ENCODE results near the gene MAP3K2. TPM values are rescaled to one million over a fixed set of nuclear protein-coding genes. Genes with fewer than 3 reads are reported as not detected.

Gene MAP3K2
- total RNA-seq, 4 donors from 2014 or later: 84.8 to 118 (median 92.8) TPM

- TF ChIP-seq POLR2A (IDR thresholded peaks at IDR 0.05) (no peak), CTCF (IDR thresholded peaks at IDR 0.05) (no peak)
- Histone ChIP-seq H3K9me3 (no peaks in the 10 kb centered on the region), H3K27ac (no peak overlapping the region), H3K36me3 (peaks cover 9 to 22% of the 10 kb centered on the region in 2 donors), H3K4me3 (replicated peaks in 1 of 3) (no peak overlapping the region), H3K27me3 (no peaks in the 10 kb centered on the region), H3K4me1 (no peaks in the 10 kb centered on the region)
- no peak for DNase-seq
- WGBS, 2 donors: 95 to 97% methylated on average over 1 of the region's 1 CpG
- intact Hi-C loops (cut with DNase I): loop anchor here (5.0 kb wide), 1 partner anchor 92 kb away; no protein-coding TSS in a partner anchor
Observed at GRCh38 chr2:127330753-127331152, 57.0 kb downstream of the MAP3K2 start.

- H3K4me1 ChIP-seq: no peaks in the 10 kb centered on the region
- WGBS, 2 donors: 94 to 95% methylated on average over 2 of the region's 2 CpGs
- DNase-seq: no peak
- H3K9me3 ChIP-seq: no peaks in the 10 kb centered on the region
- intact Hi-C loops (cut with DNase I): loop anchor here (10.0 kb wide), 1 partner anchor 158 kb away; no protein-coding TSS in a partner anchor
- no peak overlapping the region for H3K4me3 ChIP-seq (replicated peaks in 1 of 3)
- peaks cover 16 to 44% of the 10 kb centered on the region in 2 donors for H3K36me3 ChIP-seq
- no peak overlapping the region for H3K27ac ChIP-seq
- no peak for TF ChIP-seq CTCF (IDR thresholded peaks at IDR 0.05)
- TF ChIP-seq POLR2A (IDR thresholded peaks at IDR 0.05): no peak
- H3K27me3 ChIP-seq: no peaks in the 10 kb centered on the region
Observed at GRCh38 chr2:127326289-127326945, 61.4 kb downstream of the MAP3K2 start.

GRCh38 chr2:127324635-127325034 lies 63.1 kb downstream of the MAP3K2 start:
- 59 to 61% methylated on average over 3 of the region's 3 CpGs for WGBS, 2 donors
- peak in 1 of 2 donors; percentile 12 for DNase-seq
- H3K9me3 ChIP-seq: no peaks in the 10 kb centered on the region
- no peaks in the 10 kb centered on the region for H3K27me3 ChIP-seq
- intact Hi-C loops (cut with DNase I): loop anchor here (10.0 kb wide), 1 partner anchor 160 kb away; no protein-coding TSS in a partner anchor
- H3K4me1 ChIP-seq: no peaks in the 10 kb centered on the region
- peaks cover 29 to 57% of the 10 kb centered on the region in 2 donors for H3K36me3 ChIP-seq
- TF ChIP-seq CTCF (IDR thresholded peaks at IDR 0.05) (peak in 4 of 6 experiments; percentile 32 to 71 (median 62)), POLR2A (IDR thresholded peaks at IDR 0.05) (no peak)
- no peak overlapping the region for H3K4me3 ChIP-seq (replicated peaks in 1 of 3)
- no peak overlapping the region for H3K27ac ChIP-seq

- Histone ChIP-seq H3K27me3 (no peaks in the 10 kb centered on the region), H3K9me3 (no peaks in the 10 kb centered on the region), H3K4me3 (replicated peaks in 1 of 3) (no peak overlapping the region), H3K27ac (no peak overlapping the region), H3K4me1 (no peaks in the 10 kb centered on the region), H3K36me3 (peaks cover 45 to 53% of the 10 kb centered on the region in 2 donors)
- TF ChIP-seq CTCF (IDR thresholded peaks at IDR 0.05) (no peak), POLR2A (IDR thresholded peaks at IDR 0.05) (no peak)
- DNase-seq: no peak
- intact Hi-C loops (cut with DNase I): loop anchor here (10.0 kb wide), 1 partner anchor 163 kb away; no protein-coding TSS in a partner anchor
Observed at GRCh38 chr2:127321303-127321702, 66.5 kb downstream of the MAP3K2 start.

- H3K27me3 ChIP-seq: no peaks in the 10 kb centered on the region
- no peak overlapping the region for H3K27ac ChIP-seq
- WGBS, 2 donors: 98% methylated on average over 1 of the region's 1 CpG
- intact Hi-C loops (cut with DNase I): loop anchor here (10.0 kb wide), 1 partner anchor 164 kb away; no protein-coding TSS in a partner anchor
- H3K4me3 ChIP-seq (replicated peaks in 1 of 3): no peak overlapping the region
- H3K36me3 ChIP-seq: peaks cover 45 to 56% of the 10 kb centered on the region in 2 donors
- H3K4me1 ChIP-seq: no peaks in the 10 kb centered on the region
- H3K9me3 ChIP-seq: no peaks in the 10 kb centered on the region
- no peak for DNase-seq
- TF ChIP-seq POLR2A (IDR thresholded peaks at IDR 0.05): no peak
Observed at GRCh38 chr2:127320586-127321275, 67.0 kb downstream of the MAP3K2 start.

Data from thyroid gland (tissue), 4 donors.